ENCODE measurements around the gene AGK. TPM values are rescaled to one million over a fixed set of nuclear protein-coding genes. Genes with fewer than 3 reads are reported as not detected.

The AGK gene
- total RNA-seq, result 10 to 100 TPM; 32.7 to 33.9 TPM

GRCh38 chr7:141551094-141551781 is at the start of gene AGK:
Gene AGK, plus strand, starts transcription at chr7:141551410. Its CDS starts 4,057 bp downstream, at chr7:141555467.
- peak; percentile 90 for ATAC-seq (replicated peaks)
- peaks cover 30% of the 10 kb centered on the region for H3K4me1 Mint-ChIP-seq
- H3K9me3 Mint-ChIP-seq, result no peaks in the 10 kb centered on the region
- H3K4me3 Mint-ChIP-seq, result peak within 1 kb of the TSS; percentile 84
- peaks cover 34% of the 10 kb centered on the region for H3K36me3 Mint-ChIP-seq (ENCODE audit: low read depth)
- no peaks in the 10 kb centered on the region for H3K27me3 Mint-ChIP-seq
- H3K27ac Mint-ChIP-seq, result peak within 1 kb of the TSS; percentile 77

- no peak for ATAC-seq (replicated peaks)
- H3K4me1 Mint-ChIP-seq, result no peaks in the 10 kb centered on the region
- H3K9me3 Mint-ChIP-seq, result no peaks in the 10 kb centered on the region
- H3K27me3 Mint-ChIP-seq, result peaks cover 21% of the 10 kb centered on the region
- H3K4me3 Mint-ChIP-seq, result no peak overlapping the region
- no peaks in the 10 kb centered on the region for H3K36me3 Mint-ChIP-seq (ENCODE audit: low read depth)
- H3K27ac Mint-ChIP-seq, result no peak overlapping the region
Measured at GRCh38 chr7:141501451-141501850, 49.8 kb upstream of the AGK start.

- Mint-ChIP-seq H3K9me3 (peaks cover 3% of the 10 kb centered on the region), H3K36me3 (ENCODE audit: low read depth) (no peaks in the 10 kb centered on the region), H3K4me1 (peaks cover 7% of the 10 kb centered on the region), H3K4me3 (peak overlapping the region; percentile 45), H3K27ac (no peak overlapping the region), H3K27me3 (peaks cover 60% of the 10 kb centered on the region)
- no peak for ATAC-seq (replicated peaks)
Measured at GRCh38 chr7:141511316-141511675, 39.9 kb upstream of the AGK start.

GRCh38 chr7:141511676-141512396 is 39.4 kb upstream of the AGK start:
- Mint-ChIP-seq H3K4me1 (peaks cover 7% of the 10 kb centered on the region), H3K9me3 (peaks cover 3% of the 10 kb centered on the region), H3K27me3 (peaks cover 63% of the 10 kb centered on the region), H3K36me3 (ENCODE audit: low read depth) (no peaks in the 10 kb centered on the region), H3K4me3 (peak overlapping the region; percentile 45), H3K27ac (no peak overlapping the region)
- peak; percentile 29 for ATAC-seq (replicated peaks)

- H3K27me3 Mint-ChIP-seq, result peaks cover 67% of the 10 kb centered on the region
- H3K4me1 Mint-ChIP-seq, result peaks cover 7% of the 10 kb centered on the region
- H3K9me3 Mint-ChIP-seq, result peaks cover 3% of the 10 kb centered on the region
- H3K27ac Mint-ChIP-seq, result no peak overlapping the region
- H3K4me3 Mint-ChIP-seq, result peak overlapping the region; percentile 45
- peak; percentile 26 for ATAC-seq (replicated peaks)
- H3K36me3 Mint-ChIP-seq (ENCODE audit: low read depth), result no peaks in the 10 kb centered on the region
Measured at GRCh38 chr7:141512597-141512996, 38.6 kb upstream of the AGK start.

GRCh38 chr7:141513720-141514119 is 37.5 kb upstream of the AGK start:
- peaks cover 59% of the 10 kb centered on the region for H3K27me3 Mint-ChIP-seq
- peaks cover 7% of the 10 kb centered on the region for H3K4me1 Mint-ChIP-seq
- H3K36me3 Mint-ChIP-seq (ENCODE audit: low read depth), result no peaks in the 10 kb centered on the region
- H3K9me3 Mint-ChIP-seq, result peaks cover 3% of the 10 kb centered on the region
- no peak overlapping the region for H3K4me3 Mint-ChIP-seq
- H3K27ac Mint-ChIP-seq, result no peak overlapping the region
- ATAC-seq (replicated peaks), result no peak

- H3K4me1 Mint-ChIP-seq, result peaks cover 7% of the 10 kb centered on the region
- H3K27me3 Mint-ChIP-seq, result peaks cover 50% of the 10 kb centered on the region
- no peak for ATAC-seq (replicated peaks)
- no peak overlapping the region for H3K4me3 Mint-ChIP-seq
- no peak overlapping the region for H3K27ac Mint-ChIP-seq
- H3K36me3 Mint-ChIP-seq (ENCODE audit: low read depth), result no peaks in the 10 kb centered on the region
- H3K9me3 Mint-ChIP-seq, result peaks cover 3% of the 10 kb centered on the region
Measured at GRCh38 chr7:141515941-141516340, 35.3 kb upstream of the AGK start.

- Mint-ChIP-seq H3K9me3 (no peaks in the 10 kb centered on the region), H3K27me3 (peaks cover 24% of the 10 kb centered on the region), H3K27ac (no peak overlapping the region), H3K36me3 (ENCODE audit: low read depth) (no peaks in the 10 kb centered on the region), H3K4me1 (no peaks in the 10 kb centered on the region), H3K4me3 (no peak overlapping the region)
- ATAC-seq (replicated peaks), result peak; percentile 54
Measured at GRCh38 chr7:141519623-141520022, 31.6 kb upstream of the AGK start.

GRCh38 chr7:141522657-141523342 is 28.4 kb upstream of the AGK start:
- no peaks in the 10 kb centered on the region for H3K4me1 Mint-ChIP-seq

GRCh38 chr7:141525973-141526514 is 25.2 kb upstream of the AGK start:
- no peak overlapping the region for H3K27ac Mint-ChIP-seq

More at GRCh38 chr7:141522657-141523342, 28.4 kb upstream of the AGK start:
- H3K9me3 Mint-ChIP-seq, result no peaks in the 10 kb centered on the region
- peaks cover 14% of the 10 kb centered on the region for H3K27me3 Mint-ChIP-seq
- no peak overlapping the region for H3K4me3 Mint-ChIP-seq
- no peaks in the 10 kb centered on the region for H3K36me3 Mint-ChIP-seq (ENCODE audit: low read depth)
- no peak overlapping the region for H3K27ac Mint-ChIP-seq
- ATAC-seq (replicated peaks), result peak; percentile 52

GRCh38 chr7:141527076-141527475 is 24.1 kb upstream of the AGK start:
- Mint-ChIP-seq H3K9me3 (no peaks in the 10 kb centered on the region), H3K27me3 (peaks cover 14% of the 10 kb centered on the region), H3K4me3 (no peak overlapping the region), H3K4me1 (no peaks in the 10 kb centered on the region), H3K36me3 (ENCODE audit: low read depth) (no peaks in the 10 kb centered on the region), H3K27ac (no peak overlapping the region)
- no peak for ATAC-seq (replicated peaks)

More at GRCh38 chr7:141525973-141526514, 25.2 kb upstream of the AGK start:
- ATAC-seq (replicated peaks), result no peak
- Mint-ChIP-seq H3K9me3 (no peaks in the 10 kb centered on the region), H3K4me1 (no peaks in the 10 kb centered on the region), H3K27me3 (peaks cover 14% of the 10 kb centered on the region), H3K4me3 (no peak overlapping the region), H3K36me3 (ENCODE audit: low read depth) (no peaks in the 10 kb centered on the region)

GRCh38 chr7:141528399-141528798 is 22.8 kb upstream of the AGK start:
- no peaks in the 10 kb centered on the region for H3K36me3 Mint-ChIP-seq (ENCODE audit: low read depth)
- peaks cover 15% of the 10 kb centered on the region for H3K27me3 Mint-ChIP-seq
- no peak overlapping the region for H3K4me3 Mint-ChIP-seq
- H3K4me1 Mint-ChIP-seq, result no peaks in the 10 kb centered on the region
- H3K9me3 Mint-ChIP-seq, result no peaks in the 10 kb centered on the region
- no peak for ATAC-seq (replicated peaks)
- no peak overlapping the region for H3K27ac Mint-ChIP-seq

GRCh38 chr7:141533149-141533949 is 17.9 kb upstream of the AGK start:
- Mint-ChIP-seq H3K36me3 (ENCODE audit: low read depth) (no peaks in the 10 kb centered on the region), H3K27ac (no peak overlapping the region), H3K4me3 (no peak overlapping the region), H3K27me3 (peaks cover 29% of the 10 kb centered on the region), H3K4me1 (no peaks in the 10 kb centered on the region), H3K9me3 (no peaks in the 10 kb centered on the region)
- ATAC-seq (replicated peaks), result peak; percentile 60

Data from activated T-helper 17 cell treated with anti-CD3 and anti-CD28 coated beads, Interleukin-2, amount 50 U/mL, for 72 hours (primary cell).